ENCODE data around the gene DYNLT3.

Gene DYNLT3

DNA sequence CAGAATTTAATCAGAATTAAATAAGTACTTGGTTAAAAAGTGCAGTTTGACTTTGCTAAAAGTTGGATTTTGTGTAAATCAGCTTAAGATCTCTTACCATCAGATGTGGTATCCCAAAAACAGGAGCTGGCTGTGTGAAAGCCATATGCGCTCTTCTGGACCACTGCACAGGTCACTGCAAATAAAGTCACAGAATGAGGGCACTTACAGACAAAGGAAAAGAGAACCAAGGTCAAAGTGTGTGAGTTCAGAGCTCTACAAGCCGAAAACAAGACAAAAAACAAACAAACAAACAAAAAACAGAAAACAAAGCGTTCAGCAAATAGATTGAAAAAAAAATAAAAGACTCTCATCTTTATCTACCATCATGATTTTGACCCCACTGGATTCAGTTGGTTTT is 6.4 kb downstream of the DYNLT3 start:
- no peak for DNase-seq

DNA sequence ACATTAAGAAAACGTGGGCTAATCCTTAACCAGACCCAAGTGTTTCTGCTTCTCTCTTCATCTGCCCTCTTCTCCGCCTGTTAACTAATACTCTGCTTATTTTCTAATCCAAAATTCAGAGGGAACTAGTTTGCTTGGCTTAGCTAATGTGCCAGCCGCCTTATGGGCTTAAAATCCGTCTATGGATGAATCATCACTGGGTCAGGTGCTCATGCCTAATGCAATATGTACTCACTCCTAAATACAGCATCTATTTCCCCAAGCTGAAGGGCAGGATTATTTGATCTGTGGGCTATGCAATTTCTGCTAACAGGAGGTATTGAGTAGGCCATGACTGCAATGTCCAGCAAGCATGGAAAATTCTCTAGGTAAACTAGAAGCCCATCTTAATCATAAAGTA is 12.4 kb downstream of the DYNLT3 start:
- no peak for DNase-seq

DNA sequence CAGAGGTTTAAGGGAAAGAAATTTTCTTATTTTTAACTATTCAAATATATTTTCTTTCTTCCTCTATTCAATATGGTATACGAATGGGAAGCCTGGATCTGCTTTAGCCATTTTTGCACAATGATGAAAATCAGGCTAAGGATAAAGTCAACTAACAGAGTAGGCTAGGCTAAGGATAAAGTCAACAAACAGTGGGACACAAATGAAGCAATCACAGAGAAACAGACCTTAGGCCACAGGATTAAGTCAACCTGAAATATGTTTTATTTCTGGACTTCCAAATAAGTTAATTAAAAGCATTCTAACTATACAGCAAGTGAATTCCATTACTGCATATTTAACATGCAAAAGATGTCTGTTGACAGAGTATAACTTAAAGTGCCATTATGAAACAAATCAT is 17.0 kb downstream of the DYNLT3 start:
- no peak for DNase-seq

DNA sequence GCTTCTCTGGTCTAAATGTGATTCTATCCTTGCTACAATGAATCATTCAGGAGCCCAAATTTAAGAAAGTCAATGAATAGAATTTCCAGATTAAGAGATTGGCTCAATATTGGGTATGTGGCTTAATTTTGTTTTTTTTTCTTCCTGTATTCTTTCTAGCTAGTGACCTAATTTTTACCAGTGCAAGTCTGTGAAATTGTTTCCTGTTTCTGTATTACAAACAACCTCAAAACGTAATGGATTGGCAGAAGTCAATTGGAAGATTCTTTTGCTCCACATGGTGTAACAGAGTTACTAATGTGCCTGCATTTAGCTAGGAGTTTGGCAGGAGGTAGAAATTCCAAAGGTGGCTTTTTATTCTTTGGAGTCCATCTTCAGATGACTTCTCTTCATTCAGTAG is 17.6 kb downstream of the DYNLT3 start:
- no peak for DNase-seq

DNA sequence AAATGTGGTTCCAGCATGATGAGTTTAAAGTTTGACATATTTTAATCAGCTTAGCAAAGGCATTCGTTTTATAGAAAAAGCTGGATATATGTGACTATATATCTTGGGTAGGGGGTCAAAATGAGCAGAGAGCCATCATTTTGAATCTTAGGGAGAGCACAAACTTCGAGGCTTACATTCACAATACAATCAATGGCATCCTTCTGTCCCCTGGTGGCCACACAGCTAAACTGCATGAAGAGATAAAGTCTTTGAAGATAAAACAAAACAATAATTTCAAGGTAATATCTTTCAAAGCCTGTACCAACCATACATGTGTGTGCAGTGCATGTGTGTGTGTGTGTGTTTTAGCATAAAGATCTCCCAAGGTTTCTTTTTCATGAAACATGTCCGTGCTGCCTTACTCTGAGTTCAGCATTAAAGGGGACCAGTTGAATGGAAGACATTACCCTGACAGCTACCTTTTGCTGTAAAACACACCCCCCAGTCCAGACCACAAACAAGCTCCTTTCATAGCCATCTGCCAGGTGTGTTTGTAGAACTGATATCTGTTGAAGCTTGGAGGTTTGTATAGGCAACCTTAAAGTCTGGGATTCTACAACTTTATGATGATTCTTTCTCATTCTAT is 22.0 kb downstream of the DYNLT3 start:
- DNase-seq = no peak

DNA sequence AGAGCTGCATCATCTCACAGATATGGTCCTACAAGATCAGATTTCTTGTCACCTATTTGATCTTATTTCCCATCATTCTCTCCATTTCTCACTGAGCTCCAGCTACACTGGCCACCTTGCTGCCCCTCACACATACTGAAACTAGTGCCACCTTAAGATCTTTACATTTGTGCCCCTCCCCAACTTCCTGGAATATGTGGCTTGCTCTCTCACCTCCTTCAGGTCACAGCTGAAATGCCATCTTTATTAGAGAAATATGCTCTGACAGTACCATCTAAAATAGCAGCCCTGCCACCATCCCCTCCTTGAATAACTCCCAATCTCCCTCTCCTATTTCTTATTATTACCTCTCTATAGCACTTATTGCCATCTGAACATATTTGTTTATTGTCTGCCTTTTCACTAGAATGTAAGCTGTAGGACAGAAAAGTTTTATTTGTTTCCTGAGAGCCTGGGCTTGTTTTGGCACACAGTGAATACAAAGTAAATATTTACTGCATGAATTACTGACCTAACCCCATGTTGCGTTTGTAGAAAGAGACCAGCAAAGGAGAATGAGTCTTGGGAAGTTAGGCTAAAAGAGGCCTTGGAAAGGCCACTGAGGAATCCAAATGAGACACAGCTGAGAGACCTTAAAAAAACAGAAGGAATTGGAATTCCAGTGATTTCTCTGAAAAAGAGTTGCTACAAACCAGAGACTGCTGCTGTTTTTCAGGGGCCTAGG is 22.7 kb downstream of the DYNLT3 start:
- DNase-seq = no peak

DNA sequence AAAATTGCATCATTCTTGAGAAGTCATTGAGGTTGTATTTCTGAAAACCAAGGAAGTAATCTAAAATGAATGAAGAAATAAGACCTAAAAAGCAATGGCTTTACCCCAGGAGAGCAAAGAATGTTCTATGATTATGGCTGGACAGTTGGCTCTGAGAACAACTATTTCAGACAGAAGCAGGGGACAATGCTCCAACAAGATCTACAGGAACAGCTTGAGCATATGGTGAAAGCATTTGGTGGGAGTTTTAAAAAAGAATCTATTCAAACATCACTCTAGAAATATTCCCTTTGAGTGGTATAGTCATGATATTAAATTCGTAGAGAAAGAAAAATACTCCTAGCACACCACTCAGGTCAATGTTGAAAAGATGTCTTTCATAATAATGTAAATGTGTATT is 26.7 kb downstream of the DYNLT3 start:
- DNase-seq = no peak

DNA sequence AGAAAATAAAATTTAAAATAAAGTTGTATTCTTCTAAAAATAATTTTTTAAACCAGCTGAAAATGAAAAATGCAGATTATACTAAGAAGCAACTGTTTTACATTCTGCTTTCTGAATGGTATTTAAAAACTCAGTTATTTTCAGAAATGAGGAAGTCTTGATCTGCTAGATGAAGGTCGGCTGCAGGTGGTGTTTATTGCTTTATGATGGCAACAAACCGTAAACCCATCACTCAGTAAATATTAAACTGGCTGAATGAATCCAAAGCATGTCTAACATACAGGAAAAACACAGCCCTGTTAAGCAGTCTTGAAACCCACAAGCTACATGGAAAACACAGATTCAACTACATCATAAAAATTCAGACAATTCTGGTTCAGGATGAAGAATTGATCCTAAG is 29.3 kb downstream of the DYNLT3 start:
- no peak for DNase-seq

DNA sequence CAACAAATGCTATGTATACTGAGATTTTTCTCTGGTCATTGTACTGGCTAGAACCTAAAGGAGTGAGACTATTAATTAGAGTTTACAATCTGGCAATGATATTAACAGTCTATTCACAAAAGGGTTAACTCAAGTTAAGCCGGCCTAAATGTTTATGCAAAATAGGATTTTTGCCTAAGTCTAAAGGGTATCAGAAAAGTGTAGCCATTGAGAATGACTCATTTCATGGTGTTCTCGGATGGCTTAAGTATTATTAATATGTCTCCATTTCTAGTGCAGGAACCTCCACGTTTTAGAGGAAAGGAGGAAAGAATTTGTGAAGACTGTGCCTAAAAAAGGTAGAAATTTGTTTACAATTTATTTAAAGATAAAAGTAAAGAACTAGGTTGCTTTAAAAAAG is 29.8 kb downstream of the DYNLT3 start:
- DNase-seq = no peak

DNA sequence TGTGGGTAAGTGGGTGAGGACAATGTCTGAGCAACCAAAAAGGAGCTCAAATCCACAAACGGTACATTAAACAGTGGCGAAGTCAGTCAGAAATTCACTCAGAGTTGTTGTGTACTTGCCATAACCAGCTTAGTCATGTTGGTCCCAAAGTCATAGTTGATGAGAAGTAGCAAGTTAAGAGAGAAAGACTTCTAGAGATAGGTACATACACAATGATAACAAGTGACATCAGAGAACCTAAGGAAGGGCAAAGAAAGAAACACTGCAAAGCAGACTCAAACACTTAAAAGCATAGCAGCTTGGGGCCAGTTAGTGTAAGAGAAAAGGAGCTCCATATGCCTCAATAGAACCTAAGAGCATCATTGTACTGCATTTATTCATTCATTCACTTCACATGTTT is 30.2 kb downstream of the DYNLT3 start:
- DNase-seq = no peak

DNA sequence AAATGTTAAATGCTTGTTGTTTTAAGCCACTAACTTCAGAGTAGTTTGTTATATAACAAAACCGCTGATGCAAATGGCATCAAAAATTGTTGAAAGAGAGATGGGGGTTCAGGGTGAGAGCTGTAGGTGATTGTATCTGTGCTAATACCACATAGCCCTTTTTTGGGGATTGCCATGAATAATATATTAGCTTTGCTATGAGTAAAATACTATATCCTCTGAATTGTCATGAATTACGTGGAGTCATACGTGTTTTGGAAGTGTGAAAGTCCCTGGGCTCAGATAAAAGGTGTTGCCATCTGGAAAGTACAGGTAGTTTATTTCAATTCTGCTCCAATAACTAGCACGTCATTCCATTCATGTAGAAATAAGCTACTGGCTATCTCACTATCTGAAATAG is 30.6 kb downstream of the DYNLT3 start:
- DNase-seq = no peak

DNA sequence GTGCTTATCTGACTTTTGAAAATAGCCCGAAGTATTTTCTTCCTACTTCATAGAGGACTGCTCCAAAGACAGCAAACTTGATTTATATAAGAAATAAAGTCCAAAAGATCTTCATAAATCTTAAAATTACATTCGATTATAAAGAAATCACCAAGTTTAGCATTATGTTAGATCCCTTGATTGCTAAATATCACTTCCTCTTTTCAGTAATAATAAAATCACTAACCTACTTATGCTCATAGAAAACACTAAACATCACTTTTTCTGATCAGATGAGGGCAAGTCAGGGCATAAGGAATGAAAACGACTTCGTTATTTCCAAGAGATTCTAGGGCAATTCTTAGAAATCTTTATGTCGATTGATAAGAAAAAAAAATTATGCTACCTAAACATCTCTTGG is 32.0 kb downstream of the DYNLT3 start:
- no peak for DNase-seq

DNA sequence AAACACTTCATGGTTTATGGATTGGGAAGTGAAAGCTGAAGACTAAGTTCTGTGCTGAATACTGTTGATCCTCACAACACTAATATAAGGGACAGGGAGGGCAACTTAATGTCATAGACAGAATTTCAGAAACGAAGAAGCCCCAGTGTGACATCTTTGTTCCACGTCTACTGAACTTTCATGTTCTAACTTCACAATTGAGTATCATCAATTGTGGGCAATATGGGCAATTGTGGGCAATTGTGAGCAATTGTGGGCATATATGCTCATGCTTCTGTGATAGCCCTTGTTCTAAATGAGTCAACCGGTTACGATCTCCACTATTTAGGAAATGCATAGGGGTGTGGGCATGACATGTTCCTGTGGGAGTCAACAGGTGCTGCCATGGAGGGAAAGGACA is 33.8 kb downstream of the DYNLT3 start:
- no peak for DNase-seq

DNA sequence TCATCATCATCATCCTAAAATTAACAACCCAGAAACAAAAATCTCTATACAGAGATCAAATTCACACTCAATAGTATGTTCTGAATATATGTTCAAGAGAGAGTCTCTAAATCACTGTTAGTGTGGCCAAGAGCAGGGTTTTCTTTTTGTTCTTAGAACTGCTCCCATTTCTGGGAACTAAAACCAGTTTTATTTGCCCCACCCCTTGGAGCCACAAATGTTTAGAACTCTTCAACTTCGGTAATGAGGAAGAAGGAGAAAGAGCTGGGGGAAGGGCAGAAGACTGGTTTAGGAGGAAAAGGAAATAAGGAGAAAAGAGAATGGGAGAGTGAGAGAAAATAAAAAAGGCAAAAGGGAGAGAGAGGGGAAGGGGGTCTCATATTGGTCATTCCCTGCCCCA is 35.3 kb downstream of the DYNLT3 start:
- DNase-seq = no peak

DNA sequence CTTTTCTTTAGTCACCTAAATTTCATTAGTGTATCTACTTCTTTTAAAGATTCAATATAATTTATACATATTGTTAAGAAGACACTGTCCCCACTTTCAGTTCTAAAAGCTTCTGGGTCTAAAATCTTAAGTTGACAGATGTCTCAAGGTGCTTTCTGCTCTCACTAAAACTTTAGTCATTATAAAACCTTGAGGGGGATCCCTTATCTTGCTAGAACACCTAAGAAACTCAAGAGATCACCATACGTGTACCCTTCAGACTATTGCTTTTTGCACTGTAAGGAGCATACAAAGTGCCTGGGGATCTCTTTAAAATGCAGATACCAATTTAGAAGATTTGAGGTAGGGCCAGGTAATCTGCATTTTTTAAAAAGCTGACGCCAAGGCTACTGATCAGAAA is 37.4 kb downstream of the DYNLT3 start:
- no peak for DNase-seq

DNA sequence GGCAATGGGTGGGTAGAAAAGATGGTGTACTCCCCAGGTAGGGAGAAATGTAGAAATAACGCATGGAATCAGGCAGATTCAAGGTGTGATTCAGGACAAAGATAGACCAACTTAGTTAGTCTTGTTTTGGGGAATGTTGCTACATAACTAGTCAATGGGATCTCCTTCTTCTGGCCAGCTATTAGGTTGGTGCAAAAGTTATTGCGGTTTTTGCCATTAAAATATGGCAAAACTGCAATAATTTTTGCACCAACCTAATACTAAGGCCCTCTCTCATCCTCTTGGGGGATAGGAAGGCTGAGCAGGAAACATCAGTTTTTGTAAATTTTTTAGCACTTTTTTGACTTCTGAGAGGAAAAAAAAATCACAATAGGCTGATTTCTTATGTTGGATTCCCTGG is 44.3 kb downstream of the DYNLT3 start:
- DNase-seq = no peak

DNA sequence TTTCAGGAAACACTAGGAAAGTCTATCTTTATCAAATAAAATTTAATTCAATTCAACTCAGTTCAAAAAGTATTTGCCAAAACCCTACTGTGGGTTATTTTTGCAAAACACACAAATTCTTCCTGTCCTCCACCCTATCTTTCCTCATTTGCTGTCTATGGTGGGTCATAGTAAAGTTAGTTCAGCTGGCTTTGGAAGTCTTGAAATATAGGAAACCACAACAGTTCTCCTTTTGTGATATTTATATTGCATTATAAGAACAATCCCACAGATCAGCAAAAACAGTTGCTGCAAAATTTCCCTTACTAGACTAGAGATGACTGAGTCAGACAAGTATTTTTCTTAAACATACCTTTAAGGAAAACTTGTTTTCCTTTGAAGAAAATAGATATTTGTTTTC is 45.3 kb downstream of the DYNLT3 start:
- DNase-seq = no peak

DNA sequence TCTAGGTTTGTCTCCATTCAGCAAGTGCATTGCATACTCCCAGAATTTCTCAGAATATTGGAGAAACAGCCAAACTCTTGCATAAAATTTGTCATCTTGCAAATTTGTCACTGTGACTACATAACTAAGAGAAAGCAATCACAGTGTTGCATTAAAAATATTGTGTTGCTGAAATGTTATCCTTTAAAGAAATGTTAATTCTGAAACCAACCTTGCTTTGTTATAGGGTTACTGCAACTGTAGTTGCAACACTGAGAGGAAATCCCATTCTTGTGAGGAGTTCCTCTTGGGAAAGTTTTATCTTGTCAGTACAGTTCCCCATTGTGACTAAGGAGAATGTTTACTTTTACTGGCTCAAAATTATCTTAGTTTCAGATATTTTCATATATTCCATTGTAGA is 46.7 kb downstream of the DYNLT3 start:
- no peak for DNase-seq

DNA sequence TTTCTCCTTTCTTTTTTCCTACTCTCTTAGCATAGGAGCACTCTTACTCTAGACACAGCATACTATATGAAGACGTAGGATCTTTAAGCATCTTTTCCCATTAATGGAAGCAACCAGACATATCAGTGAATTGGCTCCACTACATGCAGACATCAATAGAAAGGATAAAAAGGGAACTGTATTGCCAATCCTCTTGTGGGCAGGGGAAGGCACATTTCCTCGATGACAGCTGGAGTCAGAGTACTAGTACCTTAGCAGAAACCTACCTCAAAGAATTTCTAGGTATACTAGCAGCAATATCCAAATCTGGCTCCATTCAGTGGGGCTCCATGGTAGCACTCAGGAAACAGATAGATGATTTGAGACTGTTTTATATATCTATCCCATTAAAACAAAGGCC is 47.4 kb downstream of the DYNLT3 start:
- no peak for DNase-seq

DNA sequence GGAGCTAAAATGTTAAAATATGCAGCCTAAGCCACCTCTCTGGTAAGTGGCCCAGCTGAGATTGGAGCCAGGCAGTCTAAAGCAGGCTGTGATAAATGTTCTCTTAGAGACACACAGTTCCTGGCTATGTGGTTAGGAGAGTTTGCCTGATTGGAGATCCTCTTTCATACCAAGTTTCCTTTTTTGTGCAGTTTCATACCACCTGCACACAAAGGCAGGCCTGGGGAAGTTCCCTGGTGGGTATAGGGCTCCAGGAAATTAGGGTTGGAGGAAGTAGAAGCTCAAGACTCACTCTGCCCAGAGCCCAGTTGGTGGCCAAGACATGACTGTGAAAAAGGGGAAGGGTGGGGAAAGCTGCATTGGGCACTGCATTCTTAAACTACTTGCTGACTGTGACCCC is 50.6 kb downstream of the DYNLT3 start:
- DNase-seq = no peak

DNA sequence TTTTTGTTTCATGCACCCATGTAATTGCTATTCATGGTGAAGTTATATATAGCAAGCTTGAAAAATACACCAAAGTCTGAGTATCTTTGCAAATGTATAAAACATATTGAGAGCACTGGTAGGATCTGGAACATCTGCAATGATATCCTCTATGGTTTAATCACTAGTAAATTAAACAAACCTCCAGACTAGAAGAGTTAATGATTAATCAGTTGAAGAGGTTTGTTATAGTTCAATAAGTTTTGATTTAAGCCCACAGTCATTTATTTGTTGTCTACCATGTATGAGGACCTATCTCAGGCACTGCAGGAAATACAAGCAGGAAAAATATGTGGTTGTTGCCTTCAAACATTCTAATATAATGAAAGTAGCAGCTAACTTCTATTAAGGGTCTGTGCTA is 51.1 kb downstream of the DYNLT3 start:
- no peak for DNase-seq

Data from NCI-H1417 treated with DMSO at 0.1 percent for 48 hours (cell line).